ENCODE data around the gene GAS7.

The GAS7 gene

GRCh38 chr17:10170233-10170632, 28.2 kb downstream of the GAS7 start:
- DNase-seq, result no peak

- DNase-seq, result no peak
Observed at GRCh38 chr17:10169290-10169689, 29.1 kb downstream of the GAS7 start.

DNA sequence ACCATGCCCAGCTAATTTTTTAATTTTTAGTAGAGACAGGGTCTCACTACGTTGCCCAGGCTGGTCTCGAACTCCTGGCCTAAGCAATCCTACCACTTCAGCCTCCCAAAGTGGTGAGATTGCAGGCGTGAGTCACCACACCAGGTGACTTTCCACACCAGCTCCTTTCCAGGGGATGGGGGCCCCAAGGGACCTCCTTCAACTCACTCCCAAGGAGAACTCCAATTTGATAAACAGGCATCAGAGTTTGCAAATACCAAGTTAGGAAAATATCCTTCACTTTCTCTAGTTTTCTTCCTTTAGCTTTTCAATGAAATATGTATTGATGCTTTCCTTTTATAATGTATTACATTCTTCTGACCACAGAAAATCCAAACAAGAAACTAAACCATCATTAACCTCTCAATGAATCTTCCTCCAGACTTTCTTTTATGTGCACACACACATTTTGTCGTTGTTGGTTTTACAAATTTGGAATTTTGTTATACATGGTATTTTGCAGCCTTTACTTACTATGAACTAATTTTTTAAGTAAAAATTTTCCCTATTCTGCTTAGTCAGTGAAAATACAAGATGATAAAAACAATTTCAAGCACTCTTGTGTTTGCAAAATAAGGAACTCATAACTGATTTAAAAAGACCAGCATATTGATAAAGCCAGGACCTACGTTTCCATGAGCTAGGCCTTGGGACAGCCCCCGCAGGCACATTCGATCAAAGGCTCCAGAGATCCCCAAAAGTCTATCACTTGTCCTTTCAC, 32.0 kb downstream of the GAS7 start:
- no peak for DNase-seq

GRCh38 chr17:10162096-10162495, 36.3 kb downstream of the GAS7 start:
- DNase-seq, result no peak

- DNase-seq, result no peak
Observed at GRCh38 chr17:10161386-10161785, 37.0 kb downstream of the GAS7 start.

DNA sequence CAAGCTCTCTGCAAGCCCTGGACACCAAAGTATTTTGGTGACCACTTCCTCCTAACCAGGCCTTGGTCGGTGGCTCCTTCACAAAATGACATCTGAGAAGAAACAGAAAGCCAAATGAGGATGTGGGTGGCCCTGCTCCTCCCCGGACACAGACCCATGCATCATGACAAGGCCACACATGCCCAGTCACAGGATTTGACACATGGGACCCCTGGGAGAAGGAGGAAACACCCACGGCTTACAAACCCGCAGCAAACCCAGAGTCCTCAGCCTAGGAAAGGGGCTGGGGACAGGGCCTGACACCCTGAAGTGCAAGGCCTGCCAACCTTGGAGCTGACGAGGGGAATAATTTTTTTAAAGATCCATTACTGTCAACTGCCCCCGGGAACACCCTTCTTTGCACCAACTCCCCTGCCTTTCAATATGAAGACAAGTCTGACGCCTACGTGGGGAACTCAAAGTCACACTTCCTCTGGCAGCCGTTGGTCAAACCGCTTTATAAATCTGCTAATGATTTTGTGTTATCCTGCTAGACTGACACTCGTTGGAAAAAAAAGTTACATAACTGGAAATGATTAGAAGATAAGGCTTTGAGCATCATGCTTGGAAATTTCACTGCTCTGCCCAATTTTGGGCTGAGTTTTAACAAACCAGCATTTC, 41.3 kb downstream of the GAS7 start:
- no peak for DNase-seq

DNA sequence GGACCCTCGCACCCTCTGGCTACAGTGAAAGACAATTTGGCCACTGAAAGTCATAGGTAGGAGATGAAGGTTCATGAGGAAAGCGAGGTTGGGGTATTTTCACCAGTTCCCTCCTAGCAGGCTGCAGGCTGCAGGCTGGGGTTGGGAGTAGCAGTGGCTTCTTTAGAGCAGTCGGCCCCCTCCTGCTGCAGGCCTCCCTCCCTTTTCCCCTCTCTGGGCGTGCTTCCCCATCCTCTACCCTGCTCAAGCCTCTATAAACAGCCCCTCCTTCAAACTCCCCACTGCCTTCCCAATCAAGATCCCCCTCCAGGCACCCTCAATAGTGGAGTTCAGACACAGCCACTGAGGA, 41.8 kb downstream of the GAS7 start:
- no peak for DNase-seq

DNA sequence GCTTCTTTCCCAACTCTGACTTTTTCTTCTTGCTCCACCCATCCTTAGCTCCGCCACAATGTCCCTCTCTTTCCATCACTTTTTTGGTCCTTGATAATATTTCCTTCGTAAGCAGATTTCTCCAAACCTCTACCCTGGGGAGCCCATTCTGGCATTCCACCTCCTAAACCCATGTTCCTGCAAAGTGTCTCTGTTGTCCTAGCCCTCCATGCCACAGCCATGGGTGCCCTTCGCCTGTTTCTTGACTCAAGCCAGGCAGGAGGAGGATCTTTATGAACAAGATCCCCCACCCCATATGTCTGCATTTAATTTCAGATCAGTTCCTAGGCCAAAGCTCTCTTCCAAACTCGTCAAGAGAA, 42.4 kb downstream of the GAS7 start:
- DNase-seq, result no peak

- no peak for DNase-seq
Observed at GRCh38 chr17:10155371-10156076, 42.9 kb downstream of the GAS7 start.

GRCh38 chr17:10151667-10152496, 46.5 kb downstream of the GAS7 start:
- no peak for DNase-seq

- no peak for DNase-seq
Observed at GRCh38 chr17:10149573-10150399, 48.6 kb downstream of the GAS7 start.

- DNase-seq, result no peak
Observed at GRCh38 chr17:10147761-10148415, 50.5 kb downstream of the GAS7 start.

- DNase-seq, result no peak
Observed at GRCh38 chr17:10147040-10147439, 51.4 kb downstream of the GAS7 start.

GRCh38 chr17:10144982-10145381, 53.4 kb downstream of the GAS7 start:
- DNase-seq, result no peak

GRCh38 chr17:10144456-10144855, 54.0 kb downstream of the GAS7 start:
- DNase-seq, result no peak

- no peak for DNase-seq
Observed at GRCh38 chr17:10141436-10141835, 57.0 kb downstream of the GAS7 start.

GRCh38 chr17:10139577-10139976, 58.8 kb downstream of the GAS7 start:
- no peak for DNase-seq

DNA sequence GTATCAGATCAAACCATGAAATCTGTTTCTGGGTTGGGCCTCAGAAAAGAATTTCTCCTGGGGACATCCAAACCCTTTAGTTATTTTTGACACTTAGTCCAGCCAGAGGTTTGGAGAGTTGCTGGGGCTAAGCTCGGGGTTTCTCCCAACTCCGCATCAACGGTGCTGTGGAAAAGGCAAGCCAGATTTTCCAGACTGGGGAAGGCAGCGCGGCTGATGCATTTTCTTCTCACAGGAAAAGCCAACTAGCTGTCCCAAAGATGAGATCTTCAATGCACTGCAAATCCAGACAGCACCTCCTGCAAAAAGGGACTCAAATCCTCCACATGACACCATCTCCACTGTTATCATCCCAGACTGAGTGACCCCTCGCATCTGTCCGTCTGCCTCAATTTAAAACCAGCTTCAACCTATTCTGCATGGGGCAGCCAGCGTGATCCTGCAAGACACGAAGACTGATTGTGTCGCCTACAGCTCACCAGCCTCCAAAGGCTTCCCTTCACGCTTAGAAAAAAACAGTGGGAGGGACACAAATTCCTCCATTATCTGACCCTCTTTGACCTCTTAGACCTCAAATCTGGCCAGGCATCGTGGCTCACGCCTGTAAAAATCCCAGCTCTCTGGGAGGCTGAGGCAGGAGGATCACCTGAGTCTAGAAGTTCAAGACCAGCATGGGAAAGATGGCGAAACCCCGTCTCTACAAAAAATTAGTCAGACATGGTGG, 62.0 kb downstream of the GAS7 start:
- DNase-seq, result no peak

DNA sequence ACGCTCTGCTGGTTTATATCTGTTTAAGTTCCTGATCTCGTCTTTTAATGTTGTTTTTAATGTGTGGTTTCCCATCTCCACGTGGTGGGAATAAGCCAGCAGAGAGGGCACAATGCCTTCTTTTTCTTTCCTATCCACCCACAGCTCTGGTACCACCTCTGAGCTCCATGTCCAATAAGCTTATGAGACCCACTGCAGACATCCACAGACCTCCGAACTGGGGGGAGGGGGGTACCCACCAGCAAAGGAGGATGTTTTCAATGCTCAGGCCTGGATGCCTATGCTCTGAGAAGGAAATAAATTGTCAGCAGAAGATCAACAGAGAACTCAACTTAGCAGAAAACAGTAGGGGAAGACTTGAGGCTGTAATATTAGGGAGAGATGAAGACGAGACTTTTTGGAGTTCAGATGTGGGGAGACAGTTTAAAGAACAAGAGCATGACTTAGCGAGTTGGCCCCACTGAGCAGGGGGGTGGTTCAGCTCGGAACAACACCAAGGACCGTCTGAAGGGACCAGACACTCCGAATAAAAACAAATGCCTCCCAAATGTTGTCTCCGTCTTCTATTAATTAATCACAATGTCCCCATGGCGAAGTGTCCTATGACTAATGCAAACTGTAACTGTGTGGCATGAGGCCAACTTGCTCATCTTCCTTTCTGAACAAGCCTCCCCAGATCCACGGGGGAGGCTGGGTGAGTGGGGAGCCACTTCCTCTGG, 62.7 kb downstream of the GAS7 start:
- DNase-seq, result no peak

DNA sequence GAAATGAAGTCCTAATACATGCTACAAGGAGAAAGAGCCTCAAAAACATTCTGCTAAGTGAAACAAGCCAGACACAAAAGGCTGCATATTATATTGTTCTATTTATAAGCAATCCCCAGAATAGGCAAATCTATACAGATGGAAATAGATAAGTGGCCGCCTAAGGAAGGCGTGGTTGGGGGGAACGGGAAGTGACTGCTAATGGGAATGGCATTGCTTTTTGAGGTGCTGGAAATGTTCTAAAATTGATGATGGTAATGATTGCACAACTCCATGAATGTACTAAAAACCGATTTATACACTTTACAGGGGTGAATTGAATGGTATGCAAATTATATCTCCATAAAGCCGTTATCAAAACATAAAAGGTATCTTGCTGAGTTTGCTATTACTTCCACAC, 67.7 kb downstream of the GAS7 start:
- DNase-seq, result no peak

- DNase-seq, result no peak
Observed at GRCh38 chr17:10130263-10130662, 68.1 kb downstream of the GAS7 start.

Measured in NCI-H1436 (cell line).